Measurements from ENCODE around the gene GNG5.
"Not testable (repeated sequence)": the region's sequence is repeated elsewhere in the genome, so short reads cannot be mapped to it uniquely, and the experiment has no call there.

GRCh38 chr1:84507887-84508286, 1.5 kb upstream of the GNG5 start:
- TF ChIP-seq CTCF, EP300, POLR2A (IDR thresholded peaks at IDR 0.05): not testable (repeated sequence)

All from ovary (tissue), 3 donors.